IMR-90 (cell line): ENCODE data around the gene SETD3. TPM values are rescaled to one million over a fixed set of nuclear protein-coding genes. Genes with fewer than 3 reads are reported as not detected.
A peak's percentile ranks its signal among the peaks of the same experiment; 100 is the strongest.

Experiments
- ATAC-seq: fragments of 200-7000 bp; cut with Tn5 transposase; 2 replicates; pipeline ENCODE4 v1.9.1; 2020; ENCODE audit warnings: low read depth, mild to moderate bottlenecking, moderate library complexity
- BruUV-seq: library from RNA; stranded (reverse); fragments of 400-500 nt; replicated peaks from 2 replicates; lab custom pipeline; 2021; lab: Mats Ljungman, UMichigan
- CTCF ChIA-PET: fragments of 300-600 bp; formaldehyde crosslinking; extraction: SDS; loops from one replicate; lab custom pipeline; 2021; ENCODE audit warnings: antibody characterized with exemption; lab: Yijun Ruan, JAX
- POLR2A ChIA-PET: fragments of 300-600 bp; sonication (Branson Sonifier 250); formaldehyde crosslinking; loops from one replicate; lab custom pipeline; 2022; ENCODE audit warnings: antibody characterized with exemption; ENCODE audit not compliant: unreplicated experiment; lab: Charles Lee
- DNase-seq: peaks from one replicate; pipeline ENCODE4 v3.0.0; 2013
- H2AFZ ChIP-seq: replicated peaks from 2 replicates; pipeline ENCODE3; 2013; ENCODE audit warnings: low read length, mild to moderate bottlenecking; ENCODE audit not compliant: poor library complexity
- H2AK5ac ChIP-seq: 2 replicates; pipeline ENCODE4 v1.6.1; 2013; ENCODE audit warnings: low read depth, low read length, inconsistent platforms
- H2AK9ac ChIP-seq: replicated peaks from 2 replicates; pipeline ENCODE3; 2013; ENCODE audit warnings: mild to moderate bottlenecking, low read depth, low read length, moderate library complexity; ENCODE audit not compliant: poor library complexity
- H2BK120ac ChIP-seq: 2 replicates; pipeline ENCODE4 v1.6.1; 2013; ENCODE audit warnings: low read depth, low read length, inconsistent platforms
- H2BK15ac ChIP-seq: 3 replicates; pipeline ENCODE4 v1.6.1; 2013; ENCODE audit warnings: low read depth, low read length, inconsistent platforms
- H2BK20ac ChIP-seq: 2 replicates; pipeline ENCODE4 v1.6.1; 2013; ENCODE audit warnings: low read depth, mild to moderate bottlenecking, inconsistent platforms, low read length, moderate library complexity
- H2BK5ac ChIP-seq: 2 replicates; pipeline ENCODE4 v1.6.1; 2013; ENCODE audit warnings: mild to moderate bottlenecking, low read depth, low read length, inconsistent platforms; ENCODE audit not compliant: poor library complexity, severe bottlenecking
- H3K14ac ChIP-seq: replicated peaks from 2 replicates; pipeline ENCODE4 v1.6.1; 2013; ENCODE audit warnings: low read depth, low read length, inconsistent platforms
- H3K18ac ChIP-seq: 2 replicates; pipeline ENCODE4 v1.6.1; 2013; ENCODE audit warnings: low read depth, low read length, control low read depth
- H3K23ac ChIP-seq: 2 replicates; pipeline ENCODE4 v1.6.1; 2013; ENCODE audit warnings: low read depth, low read length, inconsistent platforms
- H3K27ac ChIP-seq: 2 replicates; pipeline ENCODE4 v1.5.1; 2013; ENCODE audit warnings: mild to moderate bottlenecking, control low read depth, low read length; ENCODE audit not compliant: insufficient read depth
- H3K27me3 ChIP-seq: 2 replicates; pipeline ENCODE4 v1.6.1; 2013; ENCODE audit warnings: low read length; ENCODE audit not compliant: control insufficient read depth, insufficient read depth
- H3K36me3 ChIP-seq: 2 replicates; pipeline ENCODE4 v1.6.1; 2013; ENCODE audit warnings: low read length, mixed read lengths; ENCODE audit not compliant: control insufficient read depth, insufficient read depth
- H3K4ac ChIP-seq: 2 replicates; pipeline ENCODE4 v1.6.1; 2013; ENCODE audit warnings: low read depth, low read length, inconsistent platforms
- H3K4me1 ChIP-seq: 2 replicates; pipeline ENCODE4 v1.6.1; 2013; ENCODE audit warnings: low read length, mixed read lengths; ENCODE audit not compliant: control insufficient read depth, insufficient read depth
- H3K4me2 ChIP-seq: 2 replicates; pipeline ENCODE4 v1.6.1; 2013; ENCODE audit warnings: low read depth, mild to moderate bottlenecking, control low read depth, low read length, moderate library complexity
- H3K4me3 ChIP-seq: 2 replicates; pipeline ENCODE4 v1.5.1; 2013; ENCODE audit warnings: low read depth, mild to moderate bottlenecking, control low read depth, low read length, moderate library complexity; ENCODE audit not compliant: insufficient read depth
- H3K56ac ChIP-seq: 2 replicates; pipeline ENCODE4 v1.6.1; 2013; ENCODE audit warnings: low read length, inconsistent platforms; ENCODE audit not compliant: insufficient read depth; ENCODE audit errors: extremely low read depth
- H3K79me1 ChIP-seq, 2 experiments: 2 replicates each; pipeline ENCODE4 v1.6.1; 2013; ENCODE audit warnings: low read length in 2 of 2, inconsistent platforms in 1 of 2, low read depth in 1 of 2
- H3K9ac ChIP-seq: 2 replicates; pipeline ENCODE4 v1.6.1; 2013; ENCODE audit warnings: low read depth, low read length, control low read depth
- H3K9me1 ChIP-seq: 2 replicates; pipeline ENCODE4 v1.6.1; 2013; ENCODE audit warnings: low read length, inconsistent platforms; ENCODE audit not compliant: insufficient read depth
- H3K9me3 ChIP-seq: 2 replicates; pipeline ENCODE4 v1.6.1; 2013; ENCODE audit warnings: low read length; ENCODE audit not compliant: control insufficient read depth, insufficient read depth
- H4K20me1 ChIP-seq: 2 replicates; pipeline ENCODE4 v1.6.1; 2013; ENCODE audit warnings: low read length, inconsistent platforms; ENCODE audit not compliant: insufficient read depth
- H4K5ac ChIP-seq: 2 replicates; pipeline ENCODE4 v1.6.1; 2013; ENCODE audit warnings: mild to moderate bottlenecking, low read depth, low read length, control low read depth
- H4K8ac ChIP-seq, 2 experiments: 2 replicates each; pipeline ENCODE4 v1.6.1; 2013; ENCODE audit warnings: low read depth in 2 of 2, low read length in 2 of 2, control low read depth in 1 of 2, inconsistent platforms in 1 of 2
- H4K91ac ChIP-seq: 2 replicates; pipeline ENCODE4 v1.6.1; 2013; ENCODE audit warnings: low read depth, low read length, inconsistent platforms; ENCODE audit not compliant: insufficient read depth
- ELK1 ChIP-seq: fragments of 150-350 bp; IDR thresholded peaks from 2 replicates; pipeline ENCODE4 v1.6.1; 2016; ENCODE audit warnings: low read depth, mild to moderate bottlenecking, low read length, moderate library complexity, borderline replicate concordance
- POLR2A ChIP-seq: IDR thresholded peaks from 2 replicates; pipeline ENCODE4 v1.6.1; 2012; ENCODE audit warnings: mild to moderate bottlenecking, low read depth, low read length
- RAD21 ChIP-seq: IDR thresholded peaks from 2 replicates; pipeline ENCODE4 v1.6.1; 2012; ENCODE audit warnings: low read length, improper control_type of control experiment
- SMC3 ChIP-seq: fragments of 150-350 bp; IDR thresholded peaks from 2 replicates; pipeline ENCODE4 v1.6.1; 2016; ENCODE audit warnings: low read depth, mild to moderate bottlenecking, antibody characterized with exemption, low read length, moderate library complexity
- WGBS, 2 experiments: methylation state at CpG; one replicate each; pipeline versions ENCODE4 v1.1.5 to v1.1.7; 2013; ENCODE audit warnings: missing lambda C conversion rate in 2 of 2; ENCODE audit not compliant: insufficient read length in 1 of 2; ENCODE audit errors: extremely low coverage in 2 of 2; 5-methylcytosine and 5-hydroxymethylcytosine counted together
- dilution Hi-C: fragments of 300-500 bp; cut with HindIII; formaldehyde crosslinking; loops from one replicate; pipeline ENCODE4 v1.14.3; 2018; ENCODE audit warnings: low sequenced_read_pairs; ENCODE audit not compliant: unreplicated experiment
- in situ Hi-C: fragments of 300-500 bp; cut with MboI; formaldehyde crosslinking; loops from 3 replicates; pipeline ENCODE4 v1.14.3; 2019; ENCODE audit warnings: low sequenced_read_pairs, inconsistent platforms, mixed read lengths
- intact Hi-C: fragments of 100-400 bp; cut with micrococcal nuclease; formaldehyde crosslinking; loops from 2 replicates; pipeline ENCODE4 v1.10.0; 2022
- polyA plus RNA-seq, 3 experiments: library from polyadenylated mRNA; depleted of rRNA; stranded (reverse); fragments of >200 nt; gene quantifications; 2 replicates each; pipeline ENCODE4 v1.2.3, GENCODE V29; 2012; ENCODE audit warnings: low replicate concordance in 1 of 3
- total RNA-seq: library from RNA; depleted of rRNA; stranded (reverse); fragments of >200 nt; gene quantifications from 2 replicates; pipeline ENCODE4 v1.2.3, GENCODE V29; 2012
- TF ChIP-seq, protein P1 (sequence below): conservative IDR thresholded peaks from 2 replicates; pipeline ENCODE4 v1.5.1; 2012; ENCODE audit warnings: mild to moderate bottlenecking, low read depth, low read length, improper control_type of control experiment

Gene SETD3
- total and polyA plus RNA-seq, 2 of the 4 experiments (the other 2 are of a cell fraction): 18.8 to 31.9 TPM

DNA sequence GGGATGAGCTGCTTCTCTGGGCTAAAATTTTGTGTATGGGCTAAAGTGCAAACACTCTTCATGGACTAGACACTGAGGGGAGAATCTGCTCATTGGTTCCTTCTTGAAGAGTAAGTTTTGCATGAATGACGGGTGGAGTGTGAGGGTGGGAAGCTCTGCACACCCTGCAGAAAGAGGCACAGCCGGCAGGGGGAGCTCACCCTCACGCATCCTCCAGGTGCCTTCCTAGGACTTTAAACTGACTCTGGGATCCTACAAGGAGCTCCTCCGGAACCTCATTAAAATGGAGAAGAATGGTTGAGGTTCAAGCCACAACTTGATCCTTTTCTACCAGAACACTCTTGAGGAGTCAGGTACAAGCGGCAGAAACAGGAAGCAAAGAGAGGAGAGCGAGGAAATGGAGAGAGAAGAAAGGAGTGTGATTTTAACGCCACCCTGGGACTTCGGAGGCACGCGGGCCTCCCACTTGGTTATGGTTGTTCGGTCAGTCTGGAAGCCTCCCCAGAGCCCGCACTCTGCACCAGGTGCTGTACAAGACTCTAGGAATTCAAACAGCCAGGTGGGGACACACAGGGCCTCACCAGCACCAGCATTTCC is 87.5 kb downstream of the SETD3 start:
- H3K9me3 ChIP-seq: no peaks in the 10 kb centered on the region
- no peaks in the 10 kb centered on the region for H3K27me3 ChIP-seq
- H3K36me3 ChIP-seq: peaks cover 3% of the 10 kb centered on the region
- H3K23ac ChIP-seq: no peak overlapping the region
- no peaks in the 10 kb centered on the region for H3K9me1 ChIP-seq
- no peak overlapping the region for H2AFZ ChIP-seq
- no peak overlapping the region for H3K9ac ChIP-seq
- H3K79me1 ChIP-seq: no peaks in the 10 kb centered on the region
- no peak overlapping the region for H3K14ac ChIP-seq
- H2BK20ac ChIP-seq: no peak overlapping the region
- H3K18ac ChIP-seq: no peak overlapping the region
- H3K4ac ChIP-seq: no peak overlapping the region
- H4K91ac ChIP-seq: no peak overlapping the region
- H2AK9ac ChIP-seq: no peak overlapping the region
- BruUV-seq: no TSS peak
- CTCF ChIA-PET: interaction anchor here (0.6 to 1.7 kb wide), 9 partner anchors 9 to 73 kb away, joined by 3 to 11 read pairs (median 3); no protein-coding TSS in a partner anchor
- H4K20me1 ChIP-seq: no peaks in the 10 kb centered on the region
- H2AK5ac ChIP-seq: no peak overlapping the region
- H4K5ac ChIP-seq: no peak overlapping the region
- in situ Hi-C loops (no loop called here), intact Hi-C loops (loop anchor here (5.0 kb wide), 1 partner anchor 234 kb away; no protein-coding TSS in a partner anchor), dilution Hi-C loops (no loop called here)
- no peak overlapping the region for H2BK5ac ChIP-seq
- no peak overlapping the region for H3K4me3 ChIP-seq
- no peak overlapping the region for H4K8ac ChIP-seq
- H3K4me1 ChIP-seq: peaks cover 2% of the 10 kb centered on the region; the same call in 1 of the 2 replicates
- H2BK15ac ChIP-seq: no peak overlapping the region
- POLR2A ChIA-PET: no interaction called here
- TF ChIP-seq SMC3: no peak; the same call in 1 of the 2 replicates
- no peak for TF ChIP-seq ELK1
- TF ChIP-seq POLR2A: no peak
- peak; percentile 32 for TF ChIP-seq RAD21
- TF ChIP-seq, protein P1, sequence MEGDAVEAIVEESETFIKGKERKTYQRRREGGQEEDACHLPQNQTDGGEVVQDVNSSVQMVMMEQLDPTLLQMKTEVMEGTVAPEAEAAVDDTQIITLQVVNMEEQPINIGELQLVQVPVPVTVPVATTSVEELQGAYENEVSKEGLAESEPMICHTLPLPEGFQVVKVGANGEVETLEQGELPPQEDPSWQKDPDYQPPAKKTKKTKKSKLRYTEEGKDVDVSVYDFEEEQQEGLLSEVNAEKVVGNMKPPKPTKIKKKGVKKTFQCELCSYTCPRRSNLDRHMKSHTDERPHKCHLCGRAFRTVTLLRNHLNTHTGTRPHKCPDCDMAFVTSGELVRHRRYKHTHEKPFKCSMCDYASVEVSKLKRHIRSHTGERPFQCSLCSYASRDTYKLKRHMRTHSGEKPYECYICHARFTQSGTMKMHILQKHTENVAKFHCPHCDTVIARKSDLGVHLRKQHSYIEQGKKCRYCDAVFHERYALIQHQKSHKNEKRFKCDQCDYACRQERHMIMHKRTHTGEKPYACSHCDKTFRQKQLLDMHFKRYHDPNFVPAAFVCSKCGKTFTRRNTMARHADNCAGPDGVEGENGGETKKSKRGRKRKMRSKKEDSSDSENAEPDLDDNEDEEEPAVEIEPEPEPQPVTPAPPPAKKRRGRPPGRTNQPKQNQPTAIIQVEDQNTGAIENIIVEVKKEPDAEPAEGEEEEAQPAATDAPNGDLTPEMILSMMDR: peak; percentile 57
- no peak overlapping the region for H3K4me2 ChIP-seq
- no CpG with 5 or more reads among the region's 12 CpGs for WGBS, 2 experiments
- no peak overlapping the region for H3K56ac ChIP-seq
- ATAC-seq: peak; percentile 52; the same call in 1 of the 2 replicates
- H2BK120ac ChIP-seq: no peak overlapping the region
- DNase-seq: peak; percentile 31
- H3K27ac ChIP-seq: no peak overlapping the region
